H1 (cell line): ENCODE results near the gene WDR45B. TPM values are rescaled to one million over a fixed set of nuclear protein-coding genes. Genes with fewer than 3 reads are reported as not detected.

Source experiments
- CTCF ChIA-PET: fragments of 300-600 bp; sonication (Branson Sonifier 250); formaldehyde crosslinking; loops from one replicate; lab custom pipeline; 2021; ENCODE audit not compliant: partially characterized antibody; lab: Charles Lee
- POLR2A ChIA-PET: fragments of 300-600 bp; sonication (Branson Sonifier 250); formaldehyde crosslinking; loops from one replicate; lab custom pipeline; 2021; ENCODE audit warnings: inconsistent platforms; ENCODE audit not compliant: partially characterized antibody; lab: Charles Lee
- DNase-seq, 2 experiments: peaks; one replicate each; pipeline versions ENCODE4 v3.0.0 to v3.0.0-alpha.2; 2010 to 2022; ENCODE audit warnings: low spot score in 2 of 2, low read depth in 1 of 2, mixed read lengths in 1 of 2
- FAIRE-seq: peaks from 2 replicates; lab custom pipeline; 2011; peaks lifted over from hg19 to GRCh38; lab: Jason Lieb, UNC
- H2AFZ ChIP-seq: 2 replicates; pipeline ENCODE4 v1.8.1; 2012; ENCODE audit warnings: low read length, inconsistent platforms
- H2AK5ac ChIP-seq: 2 replicates; pipeline ENCODE4 v1.6.1; 2013; ENCODE audit warnings: low read depth, low read length
- H2BK120ac ChIP-seq: replicated peaks from 2 replicates; pipeline ENCODE3; 2013; ENCODE audit warnings: low read depth, low read length, inconsistent platforms
- H2BK12ac ChIP-seq: 2 replicates; pipeline ENCODE4 v1.6.1; 2013; ENCODE audit warnings: low read depth, low read length
- H2BK15ac ChIP-seq: 2 replicates; pipeline ENCODE4 v1.6.1; 2013; ENCODE audit warnings: low read length
- H2BK20ac ChIP-seq: 2 replicates; pipeline ENCODE4 v1.6.1; 2013; ENCODE audit warnings: low read length
- H2BK5ac ChIP-seq: 2 replicates; pipeline ENCODE4 v1.6.1; 2013; ENCODE audit warnings: low read depth, low read length
- H3K14ac ChIP-seq: 2 replicates; pipeline ENCODE4 v1.6.1; 2013; ENCODE audit warnings: inconsistent platforms; ENCODE audit not compliant: insufficient read length
- H3K18ac ChIP-seq: 2 replicates; pipeline ENCODE4 v1.6.1; 2013; ENCODE audit warnings: low read length; ENCODE audit errors: extremely low read depth
- H3K23ac ChIP-seq: 2 replicates; pipeline ENCODE4 v1.6.1; 2013; ENCODE audit warnings: inconsistent platforms; ENCODE audit not compliant: insufficient read length
- H3K23me2 ChIP-seq: 2 replicates; pipeline ENCODE4 v1.6.1; 2013; ENCODE audit warnings: low read depth, low read length
- H3K27ac ChIP-seq: 2 replicates; pipeline ENCODE4 v1.6.1; 2011; ENCODE audit warnings: low read depth, low read length, inconsistent platforms
- H3K27me3 ChIP-seq, 4 experiments: replicated peaks in 1 of 4; 1 replicate in 1 of 4; 2 replicates in 3 of 4; pipeline versions ENCODE4 v1.6.1 to v1.8.1; 2011 to 2013; ENCODE audit warnings: low read length in 3 of 4, mild to moderate bottlenecking in 3 of 4, inconsistent platforms in 2 of 4, mixed read lengths in 2 of 4, moderate library complexity in 1 of 4; ENCODE audit not compliant: control insufficient read depth in 3 of 4, insufficient read depth in 3 of 4; ENCODE audit errors: extremely low read depth in 1 of 4
- H3K36me3 ChIP-seq, 4 experiments: 2 replicates each; pipeline versions ENCODE4 v1.6.1 to v1.8.1; 2011 to 2013; ENCODE audit warnings: mild to moderate bottlenecking in 4 of 4, low read length in 3 of 4, moderate library complexity in 2 of 4, control low read depth in 1 of 4, inconsistent platforms in 1 of 4; ENCODE audit not compliant: insufficient read depth in 4 of 4, control insufficient read depth in 2 of 4
- H3K4ac ChIP-seq: replicated peaks from 2 replicates; pipeline ENCODE3; 2013; ENCODE audit warnings: low read length, low read depth, mixed read lengths, inconsistent platforms; ENCODE audit not compliant: insufficient read length
- H3K4me1 ChIP-seq, 4 experiments: replicated peaks in 1 of 4; 1 replicate in 1 of 4; 2 replicates in 3 of 4; pipeline versions ENCODE4 v1.6.1 to v1.8.1; 2011 to 2013; ENCODE audit warnings: low read length in 3 of 4, inconsistent platforms in 2 of 4, mixed read lengths in 1 of 4; ENCODE audit not compliant: insufficient read depth in 4 of 4, control insufficient read depth in 3 of 4
- H3K4me2 ChIP-seq, 2 experiments: 2 replicates each; pipeline versions ENCODE4 v1.6.1 to v1.8.1; 2011 to 2013; ENCODE audit warnings: low read depth in 2 of 2, low read length in 2 of 2, control low read depth in 1 of 2, inconsistent platforms in 1 of 2, mild to moderate bottlenecking in 1 of 2; ENCODE audit not compliant: insufficient read depth in 1 of 2
- H3K4me3 ChIP-seq, 4 experiments: fragments of 200-600, 300-600 bp in 1 of 4; sonication (generic), shearing (Covaris generic), sonication (Bioruptor Twin) in 1 of 4; 2 replicates each; pipeline versions ENCODE4 v1.5.1 to v1.8.1; 2011 to 2016; ENCODE audit warnings: low read length in 4 of 4, low read depth in 3 of 4, control low read depth in 2 of 4, inconsistent platforms in 2 of 4, mild to moderate bottlenecking in 2 of 4, mixed read lengths in 1 of 4, moderate library complexity in 1 of 4; ENCODE audit not compliant: insufficient read depth in 2 of 4; ENCODE audit errors: extremely low read depth in 1 of 4
- H3K56ac ChIP-seq: replicated peaks from 2 replicates; pipeline ENCODE3; 2013; ENCODE audit warnings: low read depth, mild to moderate bottlenecking, mixed read lengths, low read length, inconsistent platforms; ENCODE audit not compliant: insufficient read length
- H3K79me1 ChIP-seq: 2 replicates; pipeline ENCODE4 v1.6.1; 2013; ENCODE audit warnings: low read depth, low read length, control low read depth
- H3K79me2 ChIP-seq, 2 experiments: 2 replicates each; pipeline versions ENCODE4 v1.6.1 to v1.8.1; 2012 to 2013; ENCODE audit warnings: low read length in 2 of 2, mild to moderate bottlenecking in 2 of 2, inconsistent platforms in 1 of 2; ENCODE audit not compliant: insufficient read depth in 2 of 2, control insufficient read depth in 1 of 2
- H3K9ac ChIP-seq, 4 experiments: replicated peaks in 1 of 4; 1 replicate in 1 of 4; 2 replicates in 3 of 4; pipeline versions ENCODE4 v1.6.1 to v1.8.1; 2011 to 2013; ENCODE audit warnings: low read depth in 3 of 4, low read length in 3 of 4, control low read depth in 2 of 4, mild to moderate bottlenecking in 2 of 4, moderate library complexity in 2 of 4, inconsistent platforms in 1 of 4; ENCODE audit errors: extremely low read depth in 1 of 4
- H3K9me3 ChIP-seq, 2 experiments: 2 replicates each; pipeline versions ENCODE4 v1.6.1 to v1.8.1; 2012 to 2013; ENCODE audit warnings: mild to moderate bottlenecking in 2 of 2, moderate library complexity in 2 of 2, control low read depth in 1 of 2, inconsistent platforms in 1 of 2, low read depth in 1 of 2, low read length in 1 of 2, mixed read lengths in 1 of 2; ENCODE audit not compliant: insufficient read depth in 2 of 2
- H4K20me1 ChIP-seq, 2 experiments: replicated peaks in 1 of 2; 2 replicates each; pipeline versions ENCODE3 to v1.8.1; 2011 to 2013; ENCODE audit warnings: inconsistent platforms in 2 of 2, low read length in 2 of 2, mild to moderate bottlenecking in 1 of 2; ENCODE audit not compliant: insufficient read depth in 2 of 2, control insufficient read depth in 1 of 2
- H4K5ac ChIP-seq: 2 replicates; pipeline ENCODE4 v1.6.1; 2013; ENCODE audit warnings: low read length, low read depth, mixed read lengths, inconsistent platforms; ENCODE audit not compliant: insufficient read length
- H4K8ac ChIP-seq: 2 replicates; pipeline ENCODE4 v1.8.0; 2013; ENCODE audit warnings: mild to moderate bottlenecking, moderate library complexity, low read length, inconsistent platforms; ENCODE audit not compliant: insufficient read depth; ENCODE audit errors: extremely low read depth
- H4K91ac ChIP-seq: replicated peaks from 2 replicates; pipeline ENCODE3; 2013; ENCODE audit warnings: low read length, mixed read lengths, inconsistent platforms; ENCODE audit not compliant: insufficient read length
- RAD21 ChIP-seq, 2 experiments: IDR thresholded peaks in 1 of 2; conservative IDR thresholded peaks in 1 of 2; 2 replicates each; pipeline ENCODE4 v1.6.1; 2011; ENCODE audit warnings: low read depth in 2 of 2, low read length in 2 of 2, improper control_type of control experiment in 1 of 2, inconsistent platforms in 1 of 2, mild to moderate bottlenecking in 1 of 2, moderate library complexity in 1 of 2
- TAF1 ChIP-seq: IDR thresholded peaks from 2 replicates; pipeline ENCODE4 v1.6.1; 2011; ENCODE audit warnings: mild to moderate bottlenecking, low read depth, low read length
- WGBS, 2 experiments: shearing (Covaris generic) in 1 of 2; methylation state at CpG; one replicate each; pipeline versions ENCODE4 v1.1.6 to v1.1.7; 2013 to 2015; ENCODE audit warnings: low lambda C conversion rate in 2 of 2, mixed read lengths in 2 of 2, inconsistent platforms in 1 of 2, low coverage in 1 of 2, missing lambda C conversion rate in 1 of 2; ENCODE audit not compliant: insufficient replicate concordance in 2 of 2, insufficient coverage in 1 of 2, insufficient read length in 1 of 2; ENCODE audit errors: extremely low coverage in 1 of 2, missing lambda C conversion rate in 1 of 2; 5-methylcytosine and 5-hydroxymethylcytosine counted together
- polyA plus RNA-seq, 7 experiments: library from polyadenylated mRNA; depleted of rRNA in 3 of 7; stranded (reverse) in 5 of 7; unstranded in 2 of 7; fragments of >200 nt in 5 of 7; fragments of 200-250 nt in 2 of 7; gene quantifications; 1 replicate in 5 of 7; 2 replicates in 1 of 7; 4 replicates in 1 of 7; pipeline versions ENCODE4 v1.2.1 to v1.2.3, GENCODE V29; 2011 to 2013; ENCODE audit warnings: missing spikeins in 2 of 7, mixed read lengths in 2 of 7
- total RNA-seq: library from RNA; stranded (reverse); fragmentation: NEBNext Ultra II Directional; extraction: Animal tissue kit (Norgen Biotek cat#: 25700); gene quantifications from 2 replicates; pipeline ENCODE4 v1.2.1, GENCODE V29; 2021
- TF ChIP-seq, protein P1 (sequence below), 3 experiments: IDR thresholded peaks; 1 replicate in 2 of 3; 2 replicates in 1 of 3; pipeline versions ENCODE4 v1.5.1 to v1.6.1; 2011; ENCODE audit warnings: low read length in 3 of 3, mild to moderate bottlenecking in 3 of 3, inconsistent platforms in 2 of 3, low read depth in 1 of 3, moderate library complexity in 1 of 3; ENCODE audit not compliant: insufficient read depth in 1 of 3; ENCODE audit errors: control extremely low read depth in 1 of 3

The WDR45B gene
- total and polyA plus RNA-seq, 2 of the 8 experiments (the other 6 are each of a cell fraction or from before 2014, with no cell fraction given) = 82.0 to 100 TPM

DNA sequence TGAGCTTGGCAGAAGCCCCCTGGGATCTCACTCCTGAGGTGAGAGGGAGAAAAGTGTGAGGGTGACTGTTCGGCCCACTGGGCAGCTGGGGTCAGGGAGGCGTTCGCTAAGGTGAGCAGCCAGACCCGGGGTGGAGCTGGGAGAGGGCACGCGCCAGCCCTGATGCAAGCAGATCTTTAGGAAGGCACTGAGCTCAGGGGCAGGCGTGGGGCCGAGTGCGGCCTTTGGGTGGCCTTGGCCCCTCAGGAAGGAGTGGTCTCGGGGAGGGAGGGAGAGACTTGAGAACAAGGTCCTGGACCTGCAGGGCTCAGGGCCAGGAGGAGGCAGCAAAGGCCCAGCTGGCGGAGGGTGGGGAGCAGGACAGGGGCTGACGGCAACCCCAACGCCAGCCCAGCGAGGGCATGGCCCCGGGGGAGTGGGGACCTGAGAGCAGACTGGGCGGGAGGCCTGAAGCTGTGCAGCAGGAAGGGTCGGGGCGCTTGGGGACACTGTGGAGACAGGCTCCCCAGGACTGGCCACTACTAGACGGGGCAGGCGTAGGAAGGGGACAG lies 14.5 kb upstream of the WDR45B start:
- Histone ChIP-seq H3K36me3 (no peaks in the 10 kb centered on the region; a peak in 1 of 8 replicates), H3K9me3 (peaks cover 0 to 4% of the 10 kb centered on the region in 2 experiments; a peak in 1 of 4 replicates), H3K18ac (no peak overlapping the region), H3K23me2 (no peaks in the 10 kb centered on the region), H3K27me3 (no peaks in the 10 kb centered on the region), H3K9ac (no peak overlapping the region), H3K4me1 (no peaks in the 10 kb centered on the region), H2BK5ac (no peak overlapping the region), H3K23ac (no peak overlapping the region), H4K5ac (no peak overlapping the region), H2BK120ac (no peak overlapping the region), H3K4me3 (no peak overlapping the region), H4K91ac (no peak overlapping the region), H3K79me2 (no peaks in the 10 kb centered on the region), H3K4me2 (no peak overlapping the region), H3K27ac (no peak overlapping the region; the same call in 1 of the 2 replicates), H2AK5ac (no peak overlapping the region), H3K4ac (peak overlapping the region; percentile 53), H3K79me1 (no peaks in the 10 kb centered on the region), H2BK15ac (no peak overlapping the region), H2BK12ac (no peak overlapping the region), H2BK20ac (no peak overlapping the region), H4K20me1 (peaks cover 0 to 9% of the 10 kb centered on the region in 2 experiments), H3K56ac (no peak overlapping the region), H4K8ac (peak overlapping the region; percentile 68; the same call in 1 of the 2 replicates), H2AFZ (no peak overlapping the region), H3K14ac (no peak overlapping the region)
- no peak for FAIRE-seq
- CTCF ChIA-PET = interaction anchor here (0.5 to 4.4 kb wide), 9 partner anchors 12 to 326 kb away, joined by 3 to 23 read pairs (median 4); no protein-coding TSS in a partner anchor
- TF ChIP-seq, protein P1, sequence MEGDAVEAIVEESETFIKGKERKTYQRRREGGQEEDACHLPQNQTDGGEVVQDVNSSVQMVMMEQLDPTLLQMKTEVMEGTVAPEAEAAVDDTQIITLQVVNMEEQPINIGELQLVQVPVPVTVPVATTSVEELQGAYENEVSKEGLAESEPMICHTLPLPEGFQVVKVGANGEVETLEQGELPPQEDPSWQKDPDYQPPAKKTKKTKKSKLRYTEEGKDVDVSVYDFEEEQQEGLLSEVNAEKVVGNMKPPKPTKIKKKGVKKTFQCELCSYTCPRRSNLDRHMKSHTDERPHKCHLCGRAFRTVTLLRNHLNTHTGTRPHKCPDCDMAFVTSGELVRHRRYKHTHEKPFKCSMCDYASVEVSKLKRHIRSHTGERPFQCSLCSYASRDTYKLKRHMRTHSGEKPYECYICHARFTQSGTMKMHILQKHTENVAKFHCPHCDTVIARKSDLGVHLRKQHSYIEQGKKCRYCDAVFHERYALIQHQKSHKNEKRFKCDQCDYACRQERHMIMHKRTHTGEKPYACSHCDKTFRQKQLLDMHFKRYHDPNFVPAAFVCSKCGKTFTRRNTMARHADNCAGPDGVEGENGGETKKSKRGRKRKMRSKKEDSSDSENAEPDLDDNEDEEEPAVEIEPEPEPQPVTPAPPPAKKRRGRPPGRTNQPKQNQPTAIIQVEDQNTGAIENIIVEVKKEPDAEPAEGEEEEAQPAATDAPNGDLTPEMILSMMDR (IDR thresholded peaks at IDR 0.05; ENCODE audit: control extremely low read depth in 1 of 3, insufficient read depth in 1 of 3, low read depth in 1 of 3, low read length in 3 of 3) = peak in 1 of 3 experiments; percentile 22; a peak in 1 of 4 replicates
- no peak for TF ChIP-seq TAF1
- peak; percentile 34 to 52; a peak in 3 of 4 replicates for TF ChIP-seq RAD21 (IDR thresholded peaks at IDR 0.05 in 1 of 2, conservative IDR thresholded peaks at IDR 0.05 in 1 of 2; ENCODE audit: low read depth in 2 of 2, low read length in 2 of 2)
- DNase-seq = no peak
- POLR2A ChIA-PET = interaction anchor here (1.2 kb wide), 1 partner anchor 49 kb away, joined by 3 read pairs; no protein-coding TSS in a partner anchor
- 91% methylated on average over 20 of the region's 20 CpGs; no CpG with 5 or more reads in 1 of the 2 experiments for whole genome bisulfite sequencing, 2 experiments
